CD4-positive, alpha-beta T cell treated with Interleukin-6 at 100 ng/mL for 8 hours (primary cell): Measurements from ENCODE around the gene MED29.

Source experiments
- DNase-seq: peaks from one replicate; pipeline ENCODE4 v3.0.0-alpha.2; 2020; ENCODE audit warnings: mixed read lengths, low spot score

Gene MED29

GRCh38 chr19:39390751-39391437 is at the start of gene MED29, which contains the start of gene PAF1:
TSS of gene MED29 (plus strand) at chr19:39391378. CDS start at chr19:39391423, 45 bp downstream.
TSS of gene PAF1 (minus strand) at chr19:39391106. CDS start at chr19:39390864, 242 bp downstream.
- peak; percentile 99 for DNase-seq

GRCh38 chr19:39341719-39342604 is 49.2 kb upstream of the MED29 start, which contains the start of gene SAMD4B:
TSS of gene SAMD4B (plus strand) at chr19:39342421. CDS start at chr19:39356894, 14,473 bp downstream.
- DNase-seq, result peak; percentile 100

- DNase-seq, result no peak
Measured at GRCh38 chr19:39342647-39343305, 48.4 kb upstream of the MED29 start.

GRCh38 chr19:39345956-39346355 is 45.2 kb upstream of the MED29 start:
- no peak for DNase-seq

- no peak for DNase-seq
Measured at GRCh38 chr19:39347332-39348164, 43.6 kb upstream of the MED29 start.

GRCh38 chr19:39349326-39349725 is 41.9 kb upstream of the MED29 start:
- no peak for DNase-seq

- no peak for DNase-seq
Measured at GRCh38 chr19:39350156-39350555, 41.0 kb upstream of the MED29 start.

- DNase-seq, result no peak
Measured at GRCh38 chr19:39351537-39352064, 39.6 kb upstream of the MED29 start.

GRCh38 chr19:39352381-39353255 is 38.6 kb upstream of the MED29 start:
- DNase-seq, result no peak

- no peak for DNase-seq
Measured at GRCh38 chr19:39355253-39355652, 35.9 kb upstream of the MED29 start.

- DNase-seq, result no peak
Measured at GRCh38 chr19:39356073-39356472, 35.1 kb upstream of the MED29 start.

GRCh38 chr19:39356647-39357046 is 34.5 kb upstream of the MED29 start:
- DNase-seq, result no peak

GRCh38 chr19:39359026-39359425 is 32.2 kb upstream of the MED29 start:
- DNase-seq, result no peak

- DNase-seq, result no peak
Measured at GRCh38 chr19:39360599-39360998, 30.6 kb upstream of the MED29 start.

GRCh38 chr19:39362682-39363657 is 28.2 kb upstream of the MED29 start:
- DNase-seq, result no peak

- DNase-seq, result no peak
Measured at GRCh38 chr19:39363901-39364457, 27.2 kb upstream of the MED29 start.

- no peak for DNase-seq
Measured at GRCh38 chr19:39365531-39365930, 25.6 kb upstream of the MED29 start.

- DNase-seq, result no peak
Measured at GRCh38 chr19:39369200-39369599, 22.0 kb upstream of the MED29 start.

GRCh38 chr19:39370735-39371134 is 20.4 kb upstream of the MED29 start:
- DNase-seq, result no peak
